HG03575 (cell line): ENCODE measurements around the gene GGACT.
"Not testable (repeated sequence)": the region's sequence is repeated elsewhere in the genome, so short reads cannot be mapped to it uniquely, and the experiment has no call there.

Experiments used
- ATAC-seq: cut with Tn5 transposase; IDR thresholded peaks from one replicate; pipeline ENCODE4 v1.9.1; 2021; ENCODE audit not compliant: unreplicated experiment, insufficient number of reproducible peaks, low FRiP score; ENCODE audit errors: extremely low read depth

The GGACT gene

DNA sequence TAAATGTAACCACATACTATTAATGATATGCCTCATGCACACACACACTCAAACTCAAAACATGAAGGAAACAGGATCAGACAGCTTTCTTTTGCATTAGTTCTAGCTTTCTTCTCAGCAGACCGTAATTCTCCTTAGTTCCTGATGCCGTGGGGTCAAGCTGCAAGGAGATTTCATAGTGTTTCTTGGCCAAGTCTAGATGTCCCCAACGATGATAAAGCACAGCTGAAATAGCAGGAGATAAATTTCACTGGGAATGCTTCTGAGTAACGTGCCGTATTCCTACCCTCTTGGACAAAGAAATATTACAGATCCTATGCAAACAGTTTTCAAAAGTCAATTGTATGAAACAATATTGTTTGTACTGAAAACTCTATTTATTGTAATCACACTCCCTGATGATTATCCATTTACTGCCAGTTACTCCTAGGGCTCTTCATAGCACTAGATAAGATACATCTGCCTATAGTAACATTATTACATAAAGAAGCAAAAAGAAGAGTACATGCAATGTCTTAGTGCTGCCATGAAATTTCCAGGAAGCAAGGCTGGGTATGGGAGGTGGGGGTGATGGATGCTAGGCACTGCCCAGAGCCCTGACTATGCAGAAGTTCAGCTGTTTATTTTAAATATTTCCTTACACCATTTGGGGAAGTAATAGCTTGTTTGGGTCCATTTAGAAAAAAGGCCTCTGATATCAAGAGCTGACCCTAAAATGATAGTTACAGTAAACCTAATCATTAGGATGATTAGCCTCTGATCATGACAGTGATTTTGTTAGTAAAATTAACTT lies 16.5 kb upstream of the GGACT start:
- ATAC-seq: no peak

DNA sequence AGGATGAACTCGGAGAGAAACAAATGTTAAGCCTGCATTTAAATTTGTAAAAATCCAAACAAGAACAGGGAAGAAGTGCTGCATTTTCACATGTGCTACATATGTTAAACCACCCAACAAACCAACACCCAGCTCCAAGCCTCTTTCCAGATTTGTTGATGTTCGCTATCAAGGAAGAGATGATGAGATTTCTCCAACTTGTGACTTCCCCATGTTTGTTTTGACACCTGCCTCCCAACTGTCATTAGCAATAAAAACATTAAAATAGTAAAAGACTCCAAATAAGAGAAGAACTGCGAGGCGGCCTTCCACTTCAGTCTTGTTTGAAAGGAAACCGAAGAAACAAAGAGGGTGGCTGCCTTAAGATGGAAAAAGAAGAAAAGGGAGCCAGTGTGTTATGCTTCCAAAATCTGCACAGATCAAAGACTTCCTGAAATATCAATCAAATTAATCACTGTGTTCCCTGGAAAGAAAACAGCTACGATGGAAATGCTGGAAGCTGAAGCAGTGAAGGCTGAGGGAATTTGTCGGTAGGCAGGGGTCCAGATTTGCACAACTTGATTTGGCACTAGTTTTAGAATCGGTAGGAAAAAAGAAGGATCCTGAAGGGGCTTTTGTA lies 14.0 kb upstream of the GGACT start:
- no peak for ATAC-seq

DNA sequence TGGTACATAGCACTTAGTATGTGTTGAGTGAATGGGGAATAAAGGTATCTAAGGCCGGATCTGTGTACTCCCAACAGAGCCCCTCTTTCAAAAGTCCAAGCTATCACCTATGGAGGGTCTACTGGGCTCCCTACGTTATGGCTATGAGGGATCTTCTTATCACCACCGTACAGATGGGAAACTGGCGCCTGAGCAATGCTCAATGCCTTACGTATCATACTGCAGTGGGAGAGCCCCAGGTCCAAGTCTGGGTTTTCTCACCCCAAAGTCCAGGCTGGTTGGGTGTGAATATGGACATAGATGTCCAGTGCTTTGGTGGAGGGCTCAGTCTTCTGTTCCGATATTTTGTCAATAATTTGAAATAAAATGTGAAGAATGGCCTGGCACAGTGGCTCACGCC lies 13.1 kb upstream of the GGACT start:
- no peak for ATAC-seq

DNA sequence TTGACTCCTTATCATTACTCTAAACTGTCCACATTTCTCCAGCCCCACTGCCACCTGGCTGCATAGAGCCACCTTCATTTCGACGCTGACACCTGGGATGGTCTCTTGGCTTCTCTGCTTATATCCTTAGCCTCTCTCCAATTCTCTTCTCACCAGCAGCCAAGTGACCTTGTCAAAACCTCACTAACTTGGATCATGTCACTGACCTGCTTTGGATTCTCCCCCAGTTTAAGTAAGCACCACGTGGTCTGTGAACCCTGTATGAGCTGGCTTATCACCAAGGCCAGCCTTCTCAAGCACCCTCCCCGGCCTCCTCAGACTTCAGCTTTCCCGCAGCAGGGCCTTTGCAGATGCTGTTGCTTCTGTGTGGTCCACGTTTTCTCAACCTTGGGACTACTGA lies 12.3 kb upstream of the GGACT start:
- ATAC-seq: no peak

DNA sequence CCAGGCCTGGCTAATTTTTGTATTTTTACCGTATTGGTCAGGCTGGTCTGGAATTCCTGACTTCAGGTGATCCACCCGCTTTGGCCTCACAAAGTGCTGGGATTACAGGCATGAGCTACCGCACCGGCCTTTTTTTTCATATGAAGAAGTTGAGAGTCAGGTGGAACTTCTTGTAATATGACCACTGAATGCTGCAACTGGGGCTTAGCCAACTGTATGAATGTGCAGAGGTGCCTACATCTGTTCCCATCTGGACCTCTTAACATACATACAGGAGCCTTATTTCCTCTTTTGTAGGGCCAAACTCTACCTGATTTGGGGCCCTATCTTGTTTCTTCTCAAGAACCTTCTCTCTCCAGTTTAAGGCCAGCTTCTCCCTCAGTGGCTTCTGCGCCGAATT lies 11.9 kb upstream of the GGACT start:
- no peak for ATAC-seq

DNA sequence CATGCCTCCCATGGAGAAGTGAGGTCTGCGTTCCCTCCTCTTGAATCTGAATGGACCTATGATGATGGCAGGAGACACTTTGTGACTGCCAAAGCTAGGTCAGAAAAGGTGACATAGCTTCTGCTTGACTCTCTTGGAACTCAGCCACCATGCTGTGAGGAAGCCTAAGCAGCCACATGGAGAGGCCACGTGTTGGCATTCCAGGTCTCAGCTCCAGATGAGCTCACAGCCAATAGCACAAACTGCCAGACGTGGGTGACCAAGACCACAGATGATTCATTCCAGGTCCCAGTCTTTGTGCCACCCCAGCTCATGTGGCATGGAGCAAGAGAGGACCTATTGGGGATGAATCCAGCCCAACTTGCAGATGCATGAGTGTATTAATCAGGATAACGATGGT lies 8.7 kb upstream of the GGACT start:
- ATAC-seq: no peak

DNA sequence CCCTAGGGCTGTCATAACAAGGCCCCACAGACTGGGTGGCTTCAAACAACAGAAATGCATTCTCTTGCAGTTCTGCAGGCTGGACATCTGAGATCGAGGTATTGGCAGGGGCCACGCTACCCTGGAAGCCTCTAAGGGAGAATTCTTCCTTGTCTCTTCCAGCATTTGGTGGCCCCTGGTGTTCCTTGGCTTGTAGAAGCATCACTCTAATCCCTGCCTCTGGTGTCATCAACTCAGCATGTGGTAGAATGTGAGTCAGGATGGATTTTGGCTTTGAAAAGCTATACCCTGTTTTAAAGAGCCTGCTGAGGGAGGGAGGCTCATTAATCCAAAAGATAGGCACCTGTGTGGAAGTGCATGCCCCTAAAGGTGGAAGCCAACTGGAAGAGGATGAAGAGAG lies 7.9 kb upstream of the GGACT start:
- ATAC-seq: no peak

DNA sequence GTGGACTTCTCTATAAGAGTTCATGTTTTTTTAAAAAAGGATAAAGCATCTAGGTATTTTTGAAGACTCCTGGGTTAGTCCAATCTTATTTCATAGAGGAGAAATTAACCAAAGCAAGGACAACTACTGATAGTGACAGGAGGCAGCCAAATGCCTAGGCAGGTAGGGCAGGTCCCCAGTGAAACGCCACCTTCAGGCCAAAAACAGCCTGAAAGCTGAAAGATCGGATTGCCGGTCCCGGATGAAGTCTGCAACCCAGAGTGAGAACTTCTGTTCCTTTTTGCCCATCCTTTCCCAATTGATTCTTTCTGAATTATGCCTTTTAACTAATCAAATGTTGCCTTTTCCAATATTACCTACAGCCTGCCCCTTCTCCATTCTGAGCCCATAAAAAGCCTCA lies 6.1 kb upstream of the GGACT start:
- ATAC-seq: no peak

DNA sequence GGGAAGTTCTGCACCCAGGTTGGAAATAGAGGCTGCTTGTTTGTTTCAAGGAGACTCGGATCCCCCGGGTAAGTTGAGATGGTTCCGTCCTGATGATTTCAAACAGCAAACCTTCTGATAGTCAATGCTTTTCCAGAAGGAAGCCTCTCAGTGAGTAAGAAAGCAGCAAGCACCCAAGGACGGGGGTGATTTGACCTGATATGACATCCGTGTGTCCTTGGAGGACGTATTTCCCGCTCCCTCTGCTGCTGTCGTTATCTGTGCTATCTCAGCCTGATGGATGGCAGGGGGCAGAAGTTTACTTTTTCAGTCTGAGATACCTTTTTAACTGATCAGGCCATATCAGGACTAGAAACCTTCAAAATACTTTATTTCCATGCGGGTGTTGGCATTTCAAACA lies 5.7 kb upstream of the GGACT start:
- ATAC-seq: no peak

DNA sequence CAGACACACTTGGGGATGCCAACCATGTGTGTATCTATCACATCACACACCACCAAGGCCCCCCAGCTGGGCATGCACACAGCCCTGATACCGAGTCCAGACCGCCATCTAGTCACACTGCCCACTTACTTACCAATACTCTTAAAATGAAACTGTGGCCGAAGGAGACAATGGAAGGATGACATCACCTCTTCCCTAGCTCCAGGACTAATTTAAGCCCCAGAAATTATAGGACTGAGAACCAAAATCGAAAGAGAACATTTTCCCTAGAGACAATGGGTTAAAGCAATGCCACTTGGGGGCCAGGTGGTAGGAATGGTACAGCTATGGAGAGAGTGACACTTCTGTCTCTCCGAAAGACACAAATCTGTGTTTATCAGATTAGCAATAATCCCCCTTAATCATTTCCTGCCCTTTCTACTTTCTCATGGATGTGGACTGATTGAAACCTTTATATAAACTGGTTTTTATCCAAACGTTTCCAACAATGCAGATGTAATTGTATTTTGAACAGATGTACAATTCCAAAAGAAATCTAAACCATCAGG lies 663 bp upstream of the GGACT start:
- no peak for ATAC-seq

DNA sequence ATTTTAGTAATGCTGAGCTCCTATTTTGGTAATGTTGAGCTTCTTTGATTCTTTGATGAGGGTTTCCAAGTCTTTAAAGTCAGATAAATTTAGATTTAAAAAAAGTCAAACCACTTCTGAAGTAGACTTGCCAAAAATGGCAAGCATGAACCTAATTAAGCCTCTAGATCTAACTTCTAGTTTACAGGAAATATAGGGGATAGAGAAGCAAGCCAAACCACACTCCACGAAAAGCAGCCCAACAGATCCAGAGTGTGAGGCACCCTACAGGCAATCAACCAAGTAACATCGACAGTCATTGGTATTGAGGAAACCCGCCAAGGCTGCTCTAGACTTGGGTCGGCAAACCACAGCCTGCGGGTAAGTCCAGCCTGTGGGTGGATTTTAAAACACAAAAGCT lies 3.7 kb downstream of the GGACT start:
- no peak for ATAC-seq

DNA sequence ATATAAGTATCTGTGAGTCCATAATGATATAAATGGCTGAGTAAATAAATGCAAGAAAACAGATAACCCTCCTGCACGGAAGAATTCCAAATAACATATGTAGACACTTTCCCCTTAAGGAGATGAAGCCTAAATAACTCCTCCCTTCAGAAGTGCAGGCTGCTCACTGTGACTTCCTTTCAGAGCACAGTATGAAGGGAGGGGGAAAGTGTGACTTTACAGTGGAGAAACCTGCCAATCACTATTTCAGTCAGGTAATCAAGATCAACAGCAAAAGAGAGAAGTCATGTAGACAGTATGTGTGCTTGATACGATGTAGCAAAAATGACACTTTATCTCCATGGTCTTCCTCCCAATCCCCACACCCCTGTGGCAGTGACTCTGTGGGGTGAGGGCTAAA lies 7.1 kb downstream of the GGACT start:
- ATAC-seq: no peak

DNA sequence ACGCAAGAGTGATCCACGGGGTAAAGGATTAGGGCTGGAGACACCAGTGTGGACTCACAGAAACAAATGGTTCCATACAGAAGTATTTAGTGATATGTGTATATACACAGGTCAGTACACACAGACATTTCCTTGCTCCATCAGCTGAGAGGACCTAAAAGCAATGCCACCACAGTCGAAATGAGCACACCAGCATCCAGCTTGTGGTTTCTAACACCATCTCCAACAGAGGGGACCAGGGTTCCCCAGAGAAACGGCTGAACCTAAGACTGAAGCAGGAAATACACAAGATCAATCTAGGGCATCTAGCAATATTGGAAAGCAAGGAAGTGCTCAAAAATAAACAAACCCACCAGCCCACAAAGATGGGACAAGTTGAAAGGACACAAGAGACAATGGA lies 7.6 kb downstream of the GGACT start:
- no peak for ATAC-seq

DNA sequence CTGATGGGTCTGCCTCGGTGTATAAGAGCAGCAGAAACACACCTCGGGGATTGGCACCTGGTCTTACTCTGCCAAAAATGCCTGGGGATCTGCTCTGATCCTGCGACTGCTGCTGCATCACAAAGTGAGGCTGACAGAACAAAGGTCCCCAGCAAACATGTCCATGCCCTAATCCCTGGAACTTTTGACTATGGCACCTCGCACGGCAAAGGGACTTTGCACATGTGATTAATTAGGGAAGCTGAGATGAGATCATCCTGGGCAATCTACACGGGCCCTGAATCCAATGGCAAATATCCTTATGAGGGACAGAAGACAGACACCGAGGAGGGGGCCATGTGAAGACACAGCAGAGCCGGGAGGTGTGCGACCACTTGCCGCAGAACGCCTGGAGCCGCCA lies 8.5 kb downstream of the GGACT start:
- ATAC-seq: no peak

DNA sequence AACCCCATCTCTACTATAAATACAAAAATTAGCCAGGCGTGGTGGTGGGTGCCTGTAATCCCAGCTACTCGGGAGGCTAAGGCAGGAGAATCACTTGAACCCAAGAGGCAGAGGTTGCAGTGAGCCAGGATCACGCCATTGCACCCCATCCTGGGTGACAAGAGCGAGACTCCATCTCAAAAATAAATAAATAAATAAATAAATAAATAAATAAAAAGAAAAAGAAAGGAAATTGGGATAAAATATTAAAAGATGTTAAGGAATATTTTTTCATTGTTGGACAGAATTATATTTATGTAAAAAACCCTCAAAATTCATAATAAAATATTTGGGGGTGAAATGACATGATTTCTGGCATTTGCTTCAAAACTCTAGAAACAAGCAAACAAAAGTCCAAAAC lies 11.3 kb downstream of the GGACT start:
- not testable (repeated sequence) for ATAC-seq

DNA sequence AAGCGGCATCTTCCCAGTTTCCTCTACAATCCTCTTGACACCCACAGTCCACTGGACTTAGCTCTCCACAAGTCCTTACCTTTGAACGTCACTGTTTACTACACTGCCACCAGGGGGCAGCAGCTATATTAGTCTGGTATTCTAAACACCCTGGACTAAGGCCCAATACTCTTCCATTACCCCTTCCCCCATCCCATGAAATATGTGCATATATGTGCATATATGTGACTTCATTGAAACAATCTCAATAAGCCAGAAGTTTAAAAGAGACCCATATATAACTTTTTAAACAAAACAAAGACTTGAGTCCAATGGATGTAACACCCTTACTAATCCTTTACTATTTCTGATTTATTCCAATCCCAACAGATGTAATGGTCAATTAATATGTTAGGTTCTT lies 15.5 kb downstream of the GGACT start:
- ATAC-seq: peak; percentile 80

DNA sequence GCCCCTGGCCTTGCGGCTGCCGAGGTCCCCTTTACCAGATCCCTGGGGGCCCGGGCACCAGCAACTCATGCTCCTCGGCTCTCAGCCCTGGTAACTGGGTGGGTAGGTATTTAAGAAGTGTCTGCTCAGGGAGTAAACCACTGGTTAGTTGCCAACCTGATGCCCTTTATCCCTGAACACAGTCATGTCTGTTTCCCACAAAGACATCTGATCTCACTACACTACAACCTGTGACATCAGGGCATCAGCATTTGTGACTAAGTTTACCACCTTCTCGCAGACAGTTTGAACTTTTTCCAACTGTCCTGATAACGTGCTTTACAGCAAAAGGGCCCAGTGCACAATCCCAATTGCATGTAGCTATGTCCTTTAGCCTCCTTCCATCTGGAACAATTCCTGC lies 22.0 kb downstream of the GGACT start:
- ATAC-seq: no peak

DNA sequence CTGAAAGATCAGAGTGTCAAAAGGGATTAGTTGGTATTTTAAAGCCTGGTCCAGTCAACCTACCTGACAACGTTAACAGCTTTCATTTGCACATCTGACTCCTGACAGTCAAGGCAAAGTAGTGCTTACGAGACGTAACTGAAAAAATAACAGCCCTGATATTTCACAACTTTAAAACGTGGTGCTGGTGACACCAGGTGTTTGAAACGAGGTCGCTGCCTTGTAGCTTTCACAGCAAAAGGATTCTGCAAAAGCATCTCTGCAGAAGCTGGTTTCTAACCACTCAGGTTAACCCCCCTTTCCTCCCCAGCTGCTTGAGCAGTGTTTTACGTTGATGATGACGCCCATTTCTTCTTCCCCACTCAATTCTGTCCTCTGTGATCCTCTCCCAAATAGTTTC lies 23.3 kb downstream of the GGACT start:
- ATAC-seq: no peak

DNA sequence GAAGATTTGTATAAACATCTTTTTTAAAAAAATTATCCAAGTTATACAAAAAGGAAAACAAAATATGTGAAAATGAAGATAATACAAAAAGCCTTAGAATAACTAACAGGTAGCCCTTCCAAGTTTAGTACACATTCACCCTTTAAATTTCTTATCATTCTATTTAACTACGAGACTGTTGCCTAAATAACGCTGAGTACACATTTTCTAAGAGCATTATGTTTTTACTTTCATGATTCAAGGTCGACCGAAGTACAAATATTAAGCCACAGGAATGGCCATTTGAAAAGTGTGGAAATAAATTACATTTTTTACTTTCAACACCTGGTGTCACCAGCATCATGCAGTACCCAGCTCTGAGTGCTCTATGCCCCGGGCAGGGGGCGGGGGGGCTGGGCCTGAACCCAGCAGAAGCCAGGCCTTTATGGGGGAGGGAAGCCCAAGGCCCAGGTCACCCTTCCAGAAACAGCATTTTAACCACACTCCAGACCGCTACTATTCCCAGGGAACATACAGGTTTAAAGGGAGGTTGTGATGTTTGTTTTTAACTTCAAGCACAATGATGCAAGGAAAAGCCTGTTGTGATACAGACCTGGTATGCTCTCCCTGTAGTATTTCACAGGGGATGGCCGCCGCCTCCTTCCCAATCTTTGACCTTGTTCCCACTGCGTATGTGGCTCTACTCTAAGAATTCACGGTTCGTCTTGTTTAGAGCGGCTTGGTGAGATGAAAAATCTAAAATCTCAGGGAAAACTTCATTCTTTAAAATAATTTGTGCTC lies 24.0 kb downstream of the GGACT start:
- ATAC-seq: no peak

DNA sequence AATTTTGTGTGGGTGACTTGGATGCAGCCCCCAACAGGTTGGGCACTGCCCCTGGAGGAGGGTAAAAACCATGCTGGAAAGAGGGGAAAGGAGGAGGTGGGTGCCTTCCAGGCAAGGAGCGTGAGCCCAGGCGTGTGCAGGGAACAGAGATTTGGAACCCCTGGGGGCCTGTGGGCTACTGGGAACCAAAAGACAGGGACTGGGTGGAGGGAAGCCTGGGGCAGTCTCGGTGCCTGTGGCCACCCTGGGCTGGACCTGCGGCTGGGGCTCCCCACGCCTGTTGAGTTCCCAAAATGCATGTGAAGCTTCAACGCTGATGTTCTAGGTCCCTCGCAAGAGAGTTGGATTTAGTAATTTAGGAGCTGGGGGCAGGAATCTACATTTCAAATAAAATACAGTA lies 24.8 kb downstream of the GGACT start:
- no peak for ATAC-seq
